Measurements from ENCODE around the gene EIF3M.
A peak's percentile ranks its signal among the peaks of the same experiment; 100 is the strongest.

EIF3M gene

DNA sequence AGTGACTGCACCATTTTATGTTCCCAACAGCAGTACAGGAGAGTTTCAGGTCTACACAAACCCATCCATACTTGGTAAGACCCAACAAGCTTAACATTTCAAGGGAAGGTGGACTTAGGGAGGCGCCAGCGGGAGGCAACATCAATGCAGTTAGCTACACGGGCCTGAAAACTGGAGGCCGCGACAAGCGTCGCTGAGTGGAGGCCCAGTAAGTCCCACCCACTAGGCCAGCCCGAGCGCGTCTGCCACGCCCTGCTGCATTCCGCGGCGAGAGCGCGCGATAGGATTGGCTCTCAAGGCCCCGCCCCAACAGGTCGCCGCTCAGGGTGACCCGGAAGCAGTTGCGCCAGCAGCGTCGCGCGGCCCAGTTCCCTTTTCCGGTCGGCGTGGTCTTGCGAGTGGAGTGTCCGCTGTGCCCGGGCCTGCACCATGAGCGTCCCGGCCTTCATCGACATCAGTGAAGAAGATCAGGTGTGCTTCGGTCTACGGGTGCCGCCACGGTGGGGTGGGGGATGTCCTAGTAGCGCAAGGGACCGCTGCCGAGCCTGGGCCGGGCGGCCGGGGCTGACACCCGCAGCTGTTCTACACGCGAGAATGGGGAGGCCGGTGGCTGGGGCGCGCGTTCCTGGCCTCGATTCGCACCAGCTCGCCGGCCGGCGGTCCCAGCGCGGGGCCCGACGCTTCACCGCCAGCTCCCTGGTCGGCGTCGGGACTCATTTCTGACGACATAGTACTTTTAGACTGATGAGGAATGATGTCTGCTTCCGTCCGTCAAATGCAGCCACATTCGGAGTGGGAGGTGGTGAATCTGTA, at the start of gene EIF3M:
Gene EIF3M, plus strand, starts transcription at position 373 of the 813 bp plus-strand sequence. Its CDS starts 57 bp downstream, at position 430.
- H3K27ac ChIP-seq = peak within 1 kb of the TSS; percentile 87
- TF ChIP-seq ZFX (IDR thresholded peaks at IDR 0.05; ENCODE audit: borderline replicate concordance) (no peak), CTCF (IDR thresholded peaks at IDR 0.05) (no peak)

DNA sequence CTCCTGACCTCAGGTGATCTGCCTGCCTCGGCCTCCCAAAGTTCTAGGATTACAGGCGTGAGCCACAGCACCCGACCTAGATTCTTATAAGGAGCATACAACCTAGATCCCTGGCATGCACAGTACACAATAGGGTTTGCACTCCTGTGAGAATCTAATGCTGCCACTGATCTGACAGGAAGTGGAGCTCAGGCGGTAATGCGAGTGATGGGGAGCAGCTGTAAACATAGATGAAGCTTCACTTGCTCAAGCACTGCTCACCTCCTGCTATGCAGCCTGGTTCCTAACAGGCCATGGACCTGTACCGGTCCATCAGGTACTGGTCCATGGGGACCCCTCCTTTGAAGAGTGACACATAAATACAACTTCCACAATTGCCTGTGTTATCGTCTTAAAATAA, 44.8 kb upstream of the EIF3M start:
- H3K27ac ChIP-seq = no peak overlapping the region
- TF ChIP-seq CTCF (IDR thresholded peaks at IDR 0.05) (no peak), ZFX (IDR thresholded peaks at IDR 0.05; ENCODE audit: borderline replicate concordance) (no peak)

DNA sequence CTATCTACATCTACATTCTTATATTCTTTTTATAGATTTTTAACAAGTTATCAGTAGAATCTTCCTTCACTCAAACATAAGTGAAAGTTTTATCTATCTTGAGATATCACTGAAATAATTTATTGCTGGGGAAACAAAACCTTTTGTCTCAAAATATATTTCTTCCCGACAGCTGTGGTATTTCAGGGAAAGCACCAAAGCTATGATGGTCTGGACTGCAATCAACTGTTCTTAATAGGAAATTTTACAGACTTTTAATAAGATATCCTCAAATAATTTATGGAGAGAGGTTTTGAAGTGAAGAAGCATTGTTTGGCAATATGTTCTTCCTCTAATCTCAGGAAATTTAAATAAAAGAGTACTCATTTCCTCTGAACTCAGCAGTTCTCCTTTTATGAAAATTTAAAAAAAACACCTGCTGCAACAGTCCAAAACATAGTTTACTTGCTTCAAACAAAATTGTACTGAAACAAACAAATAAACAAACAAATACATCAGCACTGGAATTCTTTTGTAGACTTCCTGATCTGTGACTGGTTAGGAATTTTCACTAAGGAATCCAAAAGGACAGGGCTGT, 33.9 kb upstream of the EIF3M start:
- TF ChIP-seq ZFX (IDR thresholded peaks at IDR 0.05; ENCODE audit: borderline replicate concordance) = no peak
- TF ChIP-seq CTCF (IDR thresholded peaks at IDR 0.05) = no peak
- no peak overlapping the region for H3K27ac ChIP-seq

DNA sequence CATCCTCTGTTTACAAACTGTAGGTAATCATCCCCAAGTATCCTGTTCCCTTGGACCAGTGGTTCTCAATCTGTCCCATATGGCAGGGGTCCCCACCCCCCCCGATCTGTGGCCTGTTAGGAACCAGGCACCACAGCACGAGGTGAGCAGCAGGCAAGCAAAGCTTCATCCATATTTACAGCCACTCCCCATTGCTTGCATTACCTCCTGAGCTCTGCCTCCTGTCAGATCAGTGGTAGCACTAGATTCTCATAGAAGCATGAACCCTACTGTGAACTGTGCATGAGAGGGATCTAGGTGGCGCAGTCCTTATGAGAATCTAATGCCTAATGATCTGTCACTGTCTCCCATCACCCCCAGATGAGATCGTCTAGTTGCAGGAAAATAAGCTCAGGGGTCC, 33.4 kb upstream of the EIF3M start:
- H3K27ac ChIP-seq = no peak overlapping the region
- TF ChIP-seq ZFX (IDR thresholded peaks at IDR 0.05; ENCODE audit: borderline replicate concordance) = no peak
- no peak for TF ChIP-seq CTCF (IDR thresholded peaks at IDR 0.05)

DNA sequence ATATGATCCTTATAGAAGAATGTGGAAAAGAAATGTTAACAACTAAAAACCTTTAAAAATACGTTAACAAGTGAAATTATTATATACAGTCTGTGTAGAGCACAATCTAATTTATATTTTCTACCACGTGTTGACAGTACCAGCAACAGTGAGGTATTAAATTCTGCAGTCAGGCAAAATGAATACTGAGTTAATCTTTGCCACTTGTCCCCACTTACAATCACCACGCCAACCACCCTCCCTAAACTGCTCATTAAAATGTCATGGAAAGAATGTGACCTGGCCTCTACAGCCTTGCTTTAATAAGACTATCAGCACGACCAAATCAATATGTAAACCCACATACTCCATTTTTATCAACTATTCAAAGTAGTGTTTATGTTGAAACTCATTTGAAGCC, 28.5 kb upstream of the EIF3M start:
- no peak overlapping the region for H3K27ac ChIP-seq
- TF ChIP-seq ZFX (IDR thresholded peaks at IDR 0.05; ENCODE audit: borderline replicate concordance) (no peak), CTCF (IDR thresholded peaks at IDR 0.05) (no peak)

- TF ChIP-seq ZFX (IDR thresholded peaks at IDR 0.05; ENCODE audit: borderline replicate concordance) = no peak
- TF ChIP-seq CTCF (IDR thresholded peaks at IDR 0.05) = no peak
Observed at GRCh38 chr11:32555895-32556294, 27.7 kb upstream of the EIF3M start.

DNA sequence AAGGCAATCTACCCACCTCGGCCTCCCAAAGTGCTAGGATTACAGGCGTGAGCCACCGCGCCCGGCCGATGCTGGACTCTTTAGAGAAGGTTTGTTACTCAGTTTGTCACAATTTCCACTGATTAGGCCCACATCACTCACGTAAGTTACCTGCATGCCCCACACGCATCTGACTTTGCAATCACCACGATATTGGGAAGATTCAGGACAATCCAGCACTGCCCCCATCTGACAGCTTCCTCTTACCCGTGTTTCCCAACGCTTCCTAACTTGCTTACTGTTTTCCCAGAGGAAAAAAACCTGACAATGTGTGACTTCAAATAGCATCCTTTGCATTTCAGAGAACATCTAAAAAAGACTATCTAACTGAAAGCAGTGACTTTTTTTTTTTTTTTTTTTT, 21.8 kb upstream of the EIF3M start:
- H3K27ac ChIP-seq = no peak overlapping the region
- TF ChIP-seq CTCF (IDR thresholded peaks at IDR 0.05) = no peak
- no peak for TF ChIP-seq ZFX (IDR thresholded peaks at IDR 0.05; ENCODE audit: borderline replicate concordance)

More at GRCh38 chr11:32555895-32556294, 27.7 kb upstream of the EIF3M start:
- H3K27ac ChIP-seq = no peak overlapping the region
